HG03045 (cell line): ENCODE measurements around the gene SLC4A1AP.
"Not testable (repeated sequence)": the region's sequence is repeated elsewhere in the genome, so short reads cannot be mapped to it uniquely, and the experiment has no call there.

Experiments
- ATAC-seq: cut with Tn5 transposase; IDR thresholded peaks from one replicate; pipeline ENCODE4 v1.9.1; 2021; ENCODE audit warnings: mild to moderate bottlenecking, moderate library complexity; ENCODE audit not compliant: unreplicated experiment

SLC4A1AP gene

DNA sequence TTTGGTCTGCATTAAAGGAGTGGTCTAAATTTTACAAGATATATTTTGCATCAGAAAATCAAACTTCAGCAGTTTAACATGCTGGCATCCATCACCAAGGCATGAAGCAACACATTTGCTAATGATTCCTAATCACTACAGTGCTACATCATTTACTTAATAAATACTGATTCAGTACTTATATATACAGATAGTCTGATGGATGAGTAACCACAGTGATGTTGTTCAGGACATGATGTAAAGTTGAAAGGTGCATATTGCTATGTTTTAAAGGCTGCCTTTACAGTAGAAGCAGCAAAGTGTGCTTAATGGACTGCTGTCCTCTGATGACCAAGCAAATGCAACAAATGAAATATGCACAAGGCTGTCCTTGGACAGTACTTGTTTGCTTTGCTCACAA, 11.3 kb upstream of the SLC4A1AP start:
- no peak for ATAC-seq

DNA sequence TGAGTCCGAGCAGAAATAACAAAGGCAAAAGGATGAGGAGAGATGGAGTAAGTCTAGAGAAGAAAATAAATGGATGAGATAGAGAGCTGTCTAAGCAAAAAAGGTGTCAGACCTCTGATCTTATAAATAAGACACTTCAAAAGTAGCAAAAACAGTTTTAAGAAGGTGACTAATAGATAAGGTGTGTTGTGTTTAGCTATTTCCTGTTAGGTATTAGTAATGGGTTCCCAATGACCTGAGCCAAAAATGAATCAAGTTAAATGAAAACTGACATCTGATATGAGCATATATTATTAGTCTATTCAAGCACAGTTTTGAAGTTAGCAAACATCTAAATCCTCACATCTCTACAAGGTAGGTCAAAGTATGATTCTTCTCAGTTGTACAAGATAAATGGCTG, 10.9 kb upstream of the SLC4A1AP start:
- ATAC-seq: no peak

DNA sequence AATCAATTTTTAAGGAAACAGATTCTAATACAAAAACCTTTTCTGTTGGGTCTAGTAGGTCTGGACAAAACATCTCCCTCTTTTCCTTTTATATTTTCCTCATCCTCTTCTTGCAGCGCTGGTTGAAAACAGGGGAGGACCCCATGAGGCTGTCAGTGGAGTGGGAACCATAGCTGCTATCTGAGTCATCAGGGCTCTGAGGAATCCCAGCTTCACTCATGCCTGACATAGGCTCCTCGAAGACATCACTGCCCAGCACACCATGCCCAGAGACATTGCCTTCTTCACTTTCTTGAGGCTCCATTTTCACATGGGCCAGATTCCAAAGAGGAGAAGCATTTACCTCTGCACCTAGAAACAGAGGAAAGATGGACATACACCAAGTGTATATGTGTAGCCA, 10.3 kb upstream of the SLC4A1AP start:
- ATAC-seq: no peak

DNA sequence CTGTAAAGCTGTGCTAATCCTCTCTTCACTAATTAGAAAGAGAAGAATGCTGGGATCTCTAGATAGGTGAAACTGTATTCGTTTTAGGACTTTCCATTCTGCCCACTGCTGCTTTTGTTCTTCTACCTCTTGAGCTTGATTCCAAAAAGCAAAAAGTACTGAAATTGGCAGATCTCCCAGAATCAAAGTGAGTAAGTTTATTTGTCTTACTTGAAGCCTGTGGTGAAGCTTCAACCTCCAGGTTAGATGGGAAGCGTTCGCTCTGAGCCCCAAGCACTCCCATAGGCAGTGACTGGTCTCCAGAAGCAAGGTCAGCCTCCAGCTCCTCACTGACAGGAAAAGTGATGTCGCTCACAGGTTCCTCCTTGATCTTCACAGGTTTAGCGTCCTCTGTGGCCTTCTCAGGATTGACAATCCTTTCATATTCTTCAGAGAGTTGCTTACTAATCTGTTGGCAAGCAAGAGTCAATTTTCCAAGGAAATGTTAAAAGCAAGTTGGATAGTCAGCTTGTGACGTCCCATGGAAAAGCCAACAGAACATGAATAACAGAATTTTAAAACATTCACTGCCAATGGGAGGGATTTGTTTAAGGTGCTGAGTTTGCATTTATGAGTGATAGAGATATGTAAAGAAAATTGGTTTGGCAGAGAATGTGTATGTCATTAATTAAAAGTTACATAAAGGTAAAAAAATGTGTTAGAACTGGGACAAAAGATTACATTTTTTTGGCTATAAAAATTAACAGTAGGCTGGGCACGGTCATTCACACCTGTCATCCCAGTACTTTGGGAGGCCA, 8.3 kb upstream of the SLC4A1AP start:
- ATAC-seq: no peak

DNA sequence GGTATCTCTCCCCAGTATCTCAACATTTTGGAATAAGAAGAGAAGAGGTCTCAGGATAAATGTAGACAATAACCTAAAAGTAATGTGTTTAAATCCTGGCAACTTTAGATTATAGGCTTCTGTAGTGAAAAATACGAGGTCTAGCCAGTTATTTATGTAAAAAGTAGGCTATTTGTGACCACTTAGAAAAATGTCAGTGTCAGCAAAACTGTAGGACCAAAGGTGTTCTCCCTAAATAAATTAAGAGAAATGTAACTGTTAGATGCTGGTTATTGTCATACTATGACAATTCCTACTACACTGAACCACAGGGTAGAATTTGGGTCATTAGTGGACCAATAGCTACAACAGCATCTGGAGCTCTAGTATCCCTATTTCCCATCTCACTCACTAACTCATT, 2.3 kb upstream of the SLC4A1AP start:
- ATAC-seq: no peak

DNA sequence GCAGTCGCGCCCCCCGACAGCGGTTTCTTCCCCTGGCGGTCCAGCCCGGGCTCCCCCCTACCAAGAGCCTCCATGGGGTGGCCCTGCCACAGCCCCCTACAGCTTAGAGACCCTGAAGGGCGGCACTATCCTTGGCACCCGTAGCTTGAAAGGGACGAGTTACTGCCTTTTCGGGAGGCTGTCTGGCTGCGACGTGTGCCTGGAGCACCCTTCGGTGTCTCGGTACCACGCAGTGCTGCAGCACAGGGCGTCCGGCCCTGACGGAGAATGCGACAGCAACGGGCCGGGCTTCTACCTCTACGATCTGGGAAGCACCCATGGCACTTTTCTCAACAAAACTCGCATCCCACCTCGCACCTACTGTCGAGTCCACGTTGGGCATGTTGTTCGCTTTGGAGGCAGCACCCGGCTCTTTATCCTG, 475 bp downstream of the SLC4A1AP start:
- ATAC-seq: peak; percentile 9

DNA sequence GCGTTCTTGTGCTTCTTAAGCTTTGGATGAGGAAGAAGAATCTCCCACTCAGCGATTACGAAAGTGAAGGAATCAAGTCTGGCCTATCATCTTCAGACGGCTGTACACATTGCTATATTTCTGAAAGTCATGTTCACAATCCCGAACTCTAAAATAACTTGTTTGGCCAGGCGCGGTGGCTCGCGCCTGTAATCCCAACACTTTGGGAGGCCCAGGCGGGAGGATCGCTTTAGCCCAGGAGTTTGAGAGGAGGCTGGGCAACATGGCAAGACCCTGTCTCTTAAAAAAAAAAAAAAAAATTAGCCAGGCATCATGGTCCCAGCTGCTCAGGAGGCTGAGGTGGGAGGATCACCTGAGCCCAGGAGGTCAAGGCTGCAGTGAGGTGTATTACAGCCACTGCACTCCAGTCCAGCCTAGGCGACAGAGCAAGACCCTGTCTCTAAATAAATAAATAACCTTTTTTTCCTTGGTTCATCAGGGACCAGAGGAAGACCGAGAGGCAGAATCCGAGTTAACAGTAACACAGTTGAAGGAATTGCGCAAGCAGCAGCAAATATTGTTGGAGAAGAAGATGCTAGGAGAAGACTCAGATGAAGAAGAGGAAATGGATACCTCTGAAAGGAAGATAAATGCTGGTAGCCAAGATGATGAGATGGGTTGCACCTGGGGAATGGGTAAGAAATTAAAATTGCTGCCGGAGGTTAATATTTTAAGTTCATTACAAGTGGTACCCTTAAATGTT, 1.1 kb downstream of the SLC4A1AP start:
- ATAC-seq: no peak

DNA sequence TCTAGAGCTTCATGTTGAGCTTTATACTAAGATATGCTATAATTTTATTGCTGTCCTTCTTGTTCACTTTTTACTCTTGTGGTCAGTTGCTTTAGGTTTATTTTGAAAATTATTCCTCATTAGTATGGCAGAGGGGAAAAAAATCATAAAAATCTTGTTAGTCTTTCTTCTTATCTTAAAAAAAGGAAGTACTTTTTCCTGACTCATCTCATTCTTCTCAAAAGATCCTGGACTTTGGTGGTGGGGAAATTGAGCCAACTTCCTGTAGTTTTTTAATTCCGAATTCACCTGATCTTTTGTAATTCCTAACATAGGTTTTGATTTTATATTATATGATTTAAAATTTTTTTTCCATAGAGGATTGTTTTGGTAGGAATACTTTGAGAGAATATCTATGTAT, 3.8 kb downstream of the SLC4A1AP start:
- no peak for ATAC-seq

DNA sequence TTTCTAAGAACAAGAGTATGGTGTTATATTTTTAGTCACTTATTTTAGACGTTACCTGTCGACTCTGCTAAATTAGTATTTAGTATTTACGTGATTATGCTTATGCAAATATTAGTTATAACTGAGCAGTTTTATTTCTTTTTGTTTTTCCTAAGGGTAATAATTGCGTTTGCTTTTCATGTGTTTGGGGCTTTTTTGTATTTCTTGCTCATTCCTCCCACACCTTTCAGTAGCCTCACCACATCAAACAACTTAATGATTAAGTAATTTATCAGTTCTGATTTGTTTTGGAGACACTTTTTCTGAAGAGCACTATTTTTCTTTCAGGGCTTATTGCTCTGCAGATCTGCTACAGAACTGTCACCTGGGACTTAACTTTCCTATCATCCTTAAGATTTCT, 7.5 kb downstream of the SLC4A1AP start:
- ATAC-seq: no peak

DNA sequence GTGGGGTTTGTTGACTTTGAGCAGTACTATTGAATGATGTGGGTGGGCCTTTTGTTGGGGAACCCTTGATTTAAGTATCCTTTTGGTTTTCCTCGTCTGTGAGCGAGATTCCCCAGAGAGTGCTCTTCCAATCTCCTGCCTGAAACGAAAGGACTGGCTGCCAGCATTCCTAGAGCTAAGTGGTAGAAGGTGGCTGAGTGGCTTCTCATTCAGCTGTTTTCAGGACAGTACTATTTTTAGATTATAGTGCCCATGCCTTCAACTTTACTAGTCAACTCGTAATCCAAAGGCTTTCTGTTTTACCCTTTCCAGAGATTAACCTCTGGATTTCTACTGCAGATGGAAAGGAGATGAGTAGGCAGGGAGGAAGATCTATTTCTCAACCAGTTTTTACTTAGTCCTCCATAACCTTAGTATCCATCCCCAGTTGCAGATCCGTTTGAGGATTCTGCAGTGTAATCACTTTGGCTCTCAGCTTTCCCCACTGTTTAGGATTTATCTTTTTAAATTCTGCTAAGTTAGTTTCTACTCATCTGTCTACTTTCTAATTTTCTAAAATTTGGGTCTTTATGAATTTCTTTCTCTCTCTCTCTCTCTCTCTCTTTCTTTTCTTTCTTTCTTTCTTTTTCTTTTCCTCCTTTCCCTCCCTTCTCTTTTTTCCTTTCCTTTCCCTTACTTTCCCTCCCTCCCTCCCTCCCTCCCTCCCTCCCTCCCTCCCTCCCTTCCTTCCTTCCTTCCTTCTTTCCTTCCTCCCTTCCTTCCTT, 9.2 kb downstream of the SLC4A1AP start:
- ATAC-seq: no peak

DNA sequence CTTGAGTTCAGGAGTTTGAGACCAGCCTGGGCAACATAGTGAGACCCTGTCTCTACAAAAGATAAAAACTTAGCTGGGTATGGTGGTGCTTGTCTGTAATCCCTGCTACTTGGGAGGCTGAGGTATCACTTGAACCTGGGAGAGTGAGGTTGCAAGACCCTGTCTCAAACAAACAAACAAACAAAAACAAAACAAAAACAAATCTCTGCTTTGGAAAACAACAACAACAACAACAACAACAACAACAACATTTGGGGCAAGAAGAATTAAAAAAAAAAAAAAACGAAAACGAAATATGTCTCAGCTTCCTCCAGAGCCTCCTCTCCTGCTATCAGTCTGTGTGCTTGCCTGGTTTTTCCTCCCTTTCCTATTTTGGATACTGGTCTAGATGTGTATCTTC, 16.9 kb downstream of the SLC4A1AP start:
- no peak for ATAC-seq

DNA sequence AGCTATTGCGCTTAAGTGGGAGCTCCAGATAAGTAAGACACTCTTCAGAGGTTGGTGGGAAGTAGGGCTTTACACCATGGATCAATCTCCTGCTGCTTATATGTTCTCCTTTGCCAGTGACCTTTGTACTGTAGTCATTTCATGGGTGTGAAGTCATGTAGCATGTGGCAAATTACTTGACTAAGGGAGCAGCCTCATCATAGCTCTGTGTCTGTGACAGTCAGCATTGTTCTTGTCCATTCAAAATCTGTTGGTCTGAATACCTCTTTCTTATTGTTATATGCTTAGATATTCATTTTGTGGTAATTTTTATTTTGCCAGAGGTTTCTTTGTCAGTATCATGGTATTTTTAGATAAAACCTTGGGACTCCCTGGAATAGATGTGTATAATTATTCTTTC, 18.2 kb downstream of the SLC4A1AP start:
- no peak for ATAC-seq

DNA sequence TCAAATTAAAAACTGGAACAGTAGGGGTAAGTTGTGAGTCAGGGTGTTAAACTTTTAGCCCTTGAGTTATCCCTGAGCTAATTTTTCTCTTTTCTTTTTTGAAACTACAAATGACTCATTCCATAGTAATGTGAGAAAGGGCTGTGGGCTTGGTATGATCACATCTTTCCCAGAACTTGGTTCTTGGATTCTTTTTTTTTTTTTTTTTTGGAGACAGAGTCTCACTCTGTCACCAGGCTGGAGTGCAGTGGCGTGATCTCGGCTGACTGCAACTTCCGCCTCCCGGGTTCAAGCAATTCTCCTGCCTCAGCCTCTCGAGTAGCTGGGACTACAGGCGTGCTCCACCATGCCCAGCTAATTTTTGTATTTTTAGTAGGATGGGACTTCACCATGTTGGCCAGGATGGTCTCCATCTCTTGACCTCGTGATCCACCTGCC, 18.7 kb downstream of the SLC4A1AP start:
- not testable (repeated sequence) for ATAC-seq

DNA sequence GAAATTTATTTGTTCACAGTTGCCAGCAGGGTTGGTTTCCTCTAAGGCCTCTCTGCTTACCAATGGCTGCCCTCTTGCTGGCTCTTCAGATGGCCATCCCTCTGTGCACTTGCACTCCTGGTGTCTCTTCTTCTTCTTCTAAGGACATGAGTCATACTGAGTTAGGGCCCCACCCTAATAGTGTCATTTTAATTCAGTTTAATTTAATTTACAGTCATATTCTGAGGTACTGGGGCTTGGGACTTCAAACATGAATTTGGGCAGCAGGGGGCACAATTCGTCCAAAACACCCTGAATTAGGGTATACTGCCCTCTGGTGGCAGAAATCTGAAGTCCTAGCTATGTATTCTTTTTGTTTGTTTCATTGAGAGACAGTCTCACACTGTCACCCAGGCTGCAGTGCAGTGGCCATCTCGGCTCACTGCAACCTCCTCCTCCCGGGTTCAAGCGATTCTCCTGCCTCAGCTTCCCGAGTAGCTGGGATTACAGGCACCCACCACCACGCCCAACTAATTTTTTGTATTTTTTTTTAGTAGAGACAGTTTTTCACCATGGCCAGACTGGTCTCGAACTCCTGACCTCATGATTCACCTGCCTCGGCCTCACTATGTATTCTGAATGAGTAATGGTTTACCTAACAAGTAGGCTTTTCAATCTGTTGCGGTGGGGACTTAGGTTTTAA, 19.8 kb downstream of the SLC4A1AP start:
- no peak for ATAC-seq

DNA sequence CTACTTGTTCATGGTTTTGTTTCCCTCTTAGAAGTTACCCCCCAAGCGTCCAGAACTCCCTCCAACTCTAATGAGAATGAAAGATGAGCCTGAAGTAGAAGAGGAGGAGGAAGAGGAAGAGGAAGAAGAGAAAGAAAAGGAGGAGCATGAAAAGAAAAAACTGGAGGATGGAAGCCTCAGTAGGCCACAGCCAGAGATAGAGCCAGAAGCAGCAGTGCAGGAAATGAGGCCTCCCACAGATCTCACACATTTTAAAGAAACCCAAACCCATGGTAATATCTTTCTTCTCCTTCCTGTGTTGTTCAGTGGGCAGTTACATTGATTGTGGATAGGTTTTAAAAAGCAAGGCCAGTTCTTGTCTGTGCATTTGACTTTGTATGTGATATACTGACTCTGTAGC, 21.3 kb downstream of the SLC4A1AP start:
- ATAC-seq: not testable (repeated sequence)

DNA sequence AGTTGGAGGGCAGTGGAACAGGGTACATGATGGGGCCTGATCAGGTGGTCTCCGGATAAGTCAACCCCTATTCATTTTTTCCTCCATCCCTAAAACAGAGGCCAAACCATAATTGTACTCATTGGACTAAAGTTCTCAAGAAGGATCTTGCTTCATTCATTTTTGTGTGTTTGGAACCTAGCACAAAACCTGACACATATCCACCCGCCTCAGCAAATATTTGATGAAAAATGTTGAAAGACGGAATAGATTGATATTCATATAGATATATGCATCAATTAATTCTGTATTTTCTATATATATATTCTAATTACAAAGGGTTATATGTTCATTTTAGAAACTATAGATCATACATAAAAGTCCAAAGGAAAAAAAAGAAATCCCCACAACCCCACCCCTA, 21.9 kb downstream of the SLC4A1AP start:
- ATAC-seq: no peak

DNA sequence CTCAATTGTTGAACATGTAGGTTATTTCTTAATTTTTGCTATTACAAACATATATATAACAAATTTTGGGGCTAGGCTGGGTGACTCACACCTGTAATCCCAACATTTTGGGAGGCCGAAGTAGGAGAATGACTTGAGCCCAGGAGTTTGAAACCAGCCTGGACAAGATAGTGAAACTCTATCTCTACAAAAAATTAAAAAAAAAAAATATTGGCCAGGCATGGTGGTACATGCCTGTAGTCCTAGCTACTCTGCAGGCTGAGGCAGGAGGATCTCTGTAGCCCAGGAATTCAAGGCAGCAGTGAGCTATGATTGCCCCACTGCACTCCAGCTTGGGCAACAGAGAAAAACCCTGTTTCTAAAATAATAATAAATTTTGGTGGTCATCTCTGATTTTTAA, 23.5 kb downstream of the SLC4A1AP start:
- no peak for ATAC-seq

DNA sequence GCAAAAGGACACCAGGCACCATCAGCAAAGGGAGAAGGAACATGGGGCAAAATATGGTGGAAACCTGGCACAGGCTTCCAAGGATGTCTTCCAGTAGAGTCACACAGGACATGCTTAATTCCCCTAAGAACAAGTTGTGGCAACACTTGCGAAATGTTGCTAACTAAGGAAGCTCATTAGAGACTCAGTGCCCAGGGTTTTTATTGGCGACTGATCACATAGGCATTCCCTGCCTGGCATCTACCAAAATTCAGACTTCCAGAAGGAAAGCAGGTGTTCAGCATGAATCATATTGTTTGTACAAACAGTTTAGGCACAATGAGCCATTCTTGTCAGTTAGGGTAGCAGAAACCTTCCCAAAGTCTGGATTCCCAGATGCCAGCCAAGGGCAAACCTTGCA, 25.7 kb downstream of the SLC4A1AP start:
- no peak for ATAC-seq

DNA sequence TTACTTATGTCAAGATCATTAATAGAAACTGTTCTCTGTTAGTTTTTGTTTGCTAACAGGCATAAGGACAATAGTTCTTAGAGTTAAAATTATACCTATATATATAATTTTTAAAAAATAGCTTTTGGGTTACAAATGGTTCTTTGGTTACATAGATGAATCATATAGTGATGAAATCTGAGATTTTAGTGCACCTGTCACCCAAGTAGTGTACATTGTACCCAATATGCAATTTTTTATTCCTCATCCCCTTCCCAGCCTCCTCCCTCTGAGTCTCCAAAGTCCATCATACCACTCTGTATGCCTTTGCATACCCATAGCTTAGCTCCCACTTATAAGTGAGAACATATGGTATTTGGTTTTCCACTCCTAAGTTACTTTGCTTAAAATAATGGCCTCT, 26.4 kb downstream of the SLC4A1AP start:
- ATAC-seq: no peak

DNA sequence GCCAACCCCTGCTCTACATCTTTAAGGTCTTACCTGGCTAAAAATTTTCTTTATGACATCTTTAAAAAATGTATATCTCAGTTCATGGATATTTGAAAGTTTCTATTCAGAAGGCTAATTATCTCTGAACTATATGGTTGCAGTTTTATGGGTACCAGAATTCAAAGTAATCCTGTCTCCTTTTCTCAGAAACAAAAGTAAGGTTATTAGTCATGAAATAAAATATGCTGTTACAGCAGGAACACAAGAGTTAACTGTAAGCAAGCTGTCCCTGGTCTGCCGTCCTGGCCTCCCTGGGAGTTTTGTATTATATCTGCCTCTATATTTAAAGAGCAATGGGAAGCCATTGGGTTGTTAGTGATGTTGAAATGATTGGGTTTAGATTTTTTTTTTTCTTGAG, 34.0 kb downstream of the SLC4A1AP start:
- ATAC-seq: no peak

DNA sequence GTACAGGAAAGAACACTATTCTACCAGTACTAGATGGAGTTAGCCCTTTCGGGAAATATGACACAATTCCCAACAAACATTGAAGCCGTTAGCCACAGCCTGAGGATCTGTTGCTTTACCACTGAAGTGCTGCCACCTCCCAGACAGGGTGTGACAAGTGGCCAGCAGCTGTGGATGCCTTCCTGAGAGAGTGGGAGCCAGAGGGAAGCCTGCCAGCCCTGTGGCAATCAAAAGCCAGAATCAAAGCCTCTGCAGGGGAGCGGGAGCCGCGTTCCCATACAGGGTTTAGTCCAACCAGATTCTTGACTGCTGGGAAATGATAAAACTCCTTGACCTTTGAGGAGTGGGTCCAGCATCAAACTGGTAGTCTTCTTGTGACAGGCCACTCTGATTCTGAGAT, 38.0 kb downstream of the SLC4A1AP start:
- no peak for ATAC-seq
